ENCODE results near the gene SLC43A1.

Gene SLC43A1

DNA sequence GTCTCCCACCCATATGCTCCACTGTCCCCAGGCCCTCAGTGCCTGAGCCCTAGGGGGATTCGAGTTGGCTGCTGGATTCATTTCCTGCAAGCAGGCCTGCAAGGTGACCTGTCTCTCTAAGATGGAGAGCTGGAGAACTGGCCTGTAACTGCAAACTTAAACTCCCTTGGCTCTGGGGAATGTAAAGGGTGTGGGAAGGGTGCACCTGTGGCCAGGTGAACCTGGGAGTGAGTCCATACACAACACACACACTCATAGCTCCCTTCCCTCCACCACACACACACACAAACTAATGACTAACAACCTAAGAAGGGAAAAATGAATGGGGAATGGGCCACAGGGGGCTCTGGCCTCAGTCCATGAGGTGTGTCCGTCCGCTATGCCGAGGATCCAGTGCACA is 36.4 kb upstream of the SLC43A1 start:
- H3K27me3 ChIP-seq (ENCODE audit: control insufficient read depth, low read length): no peaks in the 10 kb centered on the region
- H3K9me3 ChIP-seq (ENCODE audit: control insufficient read depth, insufficient read depth, low read length): no peaks in the 10 kb centered on the region
- H3K79me2 ChIP-seq (ENCODE audit: control insufficient read depth, low read length): no peaks in the 10 kb centered on the region
- TF ChIP-seq, protein P1, sequence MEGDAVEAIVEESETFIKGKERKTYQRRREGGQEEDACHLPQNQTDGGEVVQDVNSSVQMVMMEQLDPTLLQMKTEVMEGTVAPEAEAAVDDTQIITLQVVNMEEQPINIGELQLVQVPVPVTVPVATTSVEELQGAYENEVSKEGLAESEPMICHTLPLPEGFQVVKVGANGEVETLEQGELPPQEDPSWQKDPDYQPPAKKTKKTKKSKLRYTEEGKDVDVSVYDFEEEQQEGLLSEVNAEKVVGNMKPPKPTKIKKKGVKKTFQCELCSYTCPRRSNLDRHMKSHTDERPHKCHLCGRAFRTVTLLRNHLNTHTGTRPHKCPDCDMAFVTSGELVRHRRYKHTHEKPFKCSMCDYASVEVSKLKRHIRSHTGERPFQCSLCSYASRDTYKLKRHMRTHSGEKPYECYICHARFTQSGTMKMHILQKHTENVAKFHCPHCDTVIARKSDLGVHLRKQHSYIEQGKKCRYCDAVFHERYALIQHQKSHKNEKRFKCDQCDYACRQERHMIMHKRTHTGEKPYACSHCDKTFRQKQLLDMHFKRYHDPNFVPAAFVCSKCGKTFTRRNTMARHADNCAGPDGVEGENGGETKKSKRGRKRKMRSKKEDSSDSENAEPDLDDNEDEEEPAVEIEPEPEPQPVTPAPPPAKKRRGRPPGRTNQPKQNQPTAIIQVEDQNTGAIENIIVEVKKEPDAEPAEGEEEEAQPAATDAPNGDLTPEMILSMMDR (IDR thresholded peaks at IDR 0.05; ENCODE audit: low read depth, low read length, poor library complexity, severe bottlenecking): no peak
- TF ChIP-seq EZH2phosphoT487 (IDR thresholded peaks at IDR 0.05; ENCODE audit: borderline replicate concordance, low read length): no peak
- no peak overlapping the region for H3K4me3 ChIP-seq (ENCODE audit: low read length)
- no peaks in the 10 kb centered on the region for H3K9me2 ChIP-seq (replicated peaks; ENCODE audit: control insufficient read depth, low read length)
- H4K20me1 ChIP-seq (ENCODE audit: control insufficient read depth, insufficient read depth, low read depth, low read length): no peaks in the 10 kb centered on the region
- H3K4me2 ChIP-seq (ENCODE audit: low read length): no peak overlapping the region
- H3K27ac ChIP-seq (ENCODE audit: low read depth, low read length): no peak overlapping the region
- no peaks in the 10 kb centered on the region for H3K36me3 ChIP-seq (ENCODE audit: control insufficient read depth, low read length)
- H3K4me1 ChIP-seq (ENCODE audit: control insufficient read depth, low read length): peaks cover 3% of the 10 kb centered on the region
- H3F3A ChIP-seq (ENCODE audit: control insufficient read depth, insufficient read depth): no peaks in the 10 kb centered on the region

DNA sequence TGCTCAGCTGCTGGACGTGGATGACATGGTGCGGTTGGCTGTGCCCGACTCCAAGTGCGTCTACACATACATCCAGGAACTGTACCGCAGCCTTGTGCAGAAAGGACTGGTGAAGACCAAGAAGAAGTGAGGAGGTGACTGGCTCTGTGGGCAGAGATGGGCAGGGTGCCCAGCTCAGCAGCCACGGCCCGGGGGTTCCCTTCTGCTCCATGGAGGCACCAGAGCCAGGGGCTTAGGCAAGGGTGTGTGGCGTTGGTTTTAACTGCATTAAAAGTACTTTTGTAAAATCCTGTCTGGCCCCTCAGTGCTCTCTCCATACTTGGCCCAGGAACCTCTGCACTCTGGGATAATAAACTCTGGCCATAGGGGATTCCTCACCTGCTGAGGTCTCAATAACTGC is 34.5 kb upstream of the SLC43A1 start:
- Histone ChIP-seq H3F3A (ENCODE audit: control insufficient read depth, insufficient read depth) (no peaks in the 10 kb centered on the region), H4K20me1 (ENCODE audit: control insufficient read depth, insufficient read depth, low read depth, low read length) (no peaks in the 10 kb centered on the region), H3K27me3 (ENCODE audit: control insufficient read depth, low read length) (no peaks in the 10 kb centered on the region), H3K9me2 (replicated peaks; ENCODE audit: control insufficient read depth, low read length) (no peaks in the 10 kb centered on the region), H3K9me3 (ENCODE audit: control insufficient read depth, insufficient read depth, low read length) (no peaks in the 10 kb centered on the region), H3K36me3 (ENCODE audit: control insufficient read depth, low read length) (no peaks in the 10 kb centered on the region), H3K79me2 (ENCODE audit: control insufficient read depth, low read length) (no peaks in the 10 kb centered on the region), H3K4me1 (ENCODE audit: control insufficient read depth, low read length) (peaks cover 3% of the 10 kb centered on the region), H3K4me3 (ENCODE audit: low read length) (no peak overlapping the region), H3K27ac (ENCODE audit: low read depth, low read length) (no peak overlapping the region), H3K4me2 (ENCODE audit: low read length) (no peak overlapping the region)
- no peak for TF ChIP-seq EZH2phosphoT487 (IDR thresholded peaks at IDR 0.05; ENCODE audit: borderline replicate concordance, low read length)
- TF ChIP-seq, protein P1 (IDR thresholded peaks at IDR 0.05; ENCODE audit: low read depth, low read length, poor library complexity, severe bottlenecking): no peak

DNA sequence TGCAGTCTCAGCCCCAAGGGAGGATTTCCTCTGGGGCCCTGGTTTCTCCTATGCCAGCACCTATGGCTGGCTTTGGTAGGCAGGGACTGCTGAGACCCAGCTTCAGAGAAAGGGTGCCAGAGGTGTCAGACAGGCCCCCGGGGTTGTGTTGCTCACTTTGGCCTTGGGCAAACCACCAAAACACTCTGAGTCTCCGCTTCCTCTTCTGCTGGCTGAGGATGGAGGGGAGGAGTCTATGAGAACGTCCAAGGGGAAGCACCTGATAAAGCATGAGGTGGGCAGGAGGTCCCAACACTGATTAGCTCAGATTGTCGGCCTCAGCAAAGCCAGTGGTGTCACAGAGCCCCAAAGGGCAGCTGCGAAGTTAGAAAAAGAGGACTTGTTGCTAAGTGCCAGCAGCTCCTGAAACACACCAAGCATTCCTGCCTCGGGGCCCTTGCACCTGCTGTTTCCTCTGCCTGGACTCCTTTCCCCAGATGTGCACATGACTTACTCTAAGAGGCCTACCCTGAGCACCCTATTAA is 32.4 kb upstream of the SLC43A1 start:
- Histone ChIP-seq H3K27me3 (ENCODE audit: control insufficient read depth, low read length) (no peaks in the 10 kb centered on the region), H4K20me1 (ENCODE audit: control insufficient read depth, insufficient read depth, low read depth, low read length) (no peaks in the 10 kb centered on the region), H3K9me2 (replicated peaks; ENCODE audit: control insufficient read depth, low read length) (no peaks in the 10 kb centered on the region), H3K27ac (ENCODE audit: low read depth, low read length) (no peak overlapping the region), H3K4me3 (ENCODE audit: low read length) (no peak overlapping the region), H3F3A (ENCODE audit: control insufficient read depth, insufficient read depth) (no peaks in the 10 kb centered on the region), H3K36me3 (ENCODE audit: control insufficient read depth, low read length) (no peaks in the 10 kb centered on the region), H3K79me2 (ENCODE audit: control insufficient read depth, low read length) (no peaks in the 10 kb centered on the region), H3K4me2 (ENCODE audit: low read length) (no peak overlapping the region), H3K9me3 (ENCODE audit: control insufficient read depth, insufficient read depth, low read length) (no peaks in the 10 kb centered on the region), H3K4me1 (ENCODE audit: control insufficient read depth, low read length) (peaks cover 3% of the 10 kb centered on the region)
- no peak for TF ChIP-seq EZH2phosphoT487 (IDR thresholded peaks at IDR 0.05; ENCODE audit: borderline replicate concordance, low read length)
- TF ChIP-seq, protein P1 (IDR thresholded peaks at IDR 0.05; ENCODE audit: low read depth, low read length, poor library complexity, severe bottlenecking): no peak
